Peyer's patch (tissue), 4 donors: ENCODE data around the gene PIP5K1C.

ENCODE experiments used
- POLR2A ChIP-seq, 2 donors: fragments of 450-650 bp; IDR thresholded peaks; one replicate each; pipeline ENCODE4 v1.5.1; 2017; ENCODE audit warnings: antibody characterized with exemption in 2 of 2, mild to moderate bottlenecking in 2 of 2, moderate library complexity in 2 of 2
- TF ChIP-seq, protein P1 (sequence below), 6 experiments: fragments of 450-650 bp in 4 of 6; fragments of 200-600 bp in 2 of 6; sonication (generic) in 1 of 6; IDR thresholded peaks; one replicate each; pipeline ENCODE4 v1.5.1; 2017 to 2019; ENCODE audit warnings: antibody characterized with exemption in 6 of 6, mild to moderate bottlenecking in 3 of 6, moderate library complexity in 1 of 6

GRCh38 chr19:3671680-3672574 is 28.3 kb downstream of the PIP5K1C start:
- TF ChIP-seq, protein P1, sequence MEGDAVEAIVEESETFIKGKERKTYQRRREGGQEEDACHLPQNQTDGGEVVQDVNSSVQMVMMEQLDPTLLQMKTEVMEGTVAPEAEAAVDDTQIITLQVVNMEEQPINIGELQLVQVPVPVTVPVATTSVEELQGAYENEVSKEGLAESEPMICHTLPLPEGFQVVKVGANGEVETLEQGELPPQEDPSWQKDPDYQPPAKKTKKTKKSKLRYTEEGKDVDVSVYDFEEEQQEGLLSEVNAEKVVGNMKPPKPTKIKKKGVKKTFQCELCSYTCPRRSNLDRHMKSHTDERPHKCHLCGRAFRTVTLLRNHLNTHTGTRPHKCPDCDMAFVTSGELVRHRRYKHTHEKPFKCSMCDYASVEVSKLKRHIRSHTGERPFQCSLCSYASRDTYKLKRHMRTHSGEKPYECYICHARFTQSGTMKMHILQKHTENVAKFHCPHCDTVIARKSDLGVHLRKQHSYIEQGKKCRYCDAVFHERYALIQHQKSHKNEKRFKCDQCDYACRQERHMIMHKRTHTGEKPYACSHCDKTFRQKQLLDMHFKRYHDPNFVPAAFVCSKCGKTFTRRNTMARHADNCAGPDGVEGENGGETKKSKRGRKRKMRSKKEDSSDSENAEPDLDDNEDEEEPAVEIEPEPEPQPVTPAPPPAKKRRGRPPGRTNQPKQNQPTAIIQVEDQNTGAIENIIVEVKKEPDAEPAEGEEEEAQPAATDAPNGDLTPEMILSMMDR (IDR thresholded peaks at IDR 0.05) = no peak
- TF ChIP-seq POLR2A (IDR thresholded peaks at IDR 0.05) = no peak
